RPMI7951 (cell line): ENCODE measurements around the gene TICAM2. TPM values are rescaled to one million over a fixed set of nuclear protein-coding genes. Genes with fewer than 3 reads are reported as not detected.
A peak's percentile ranks its signal among the peaks of the same experiment; 100 is the strongest.
"Not testable (repeated sequence)": the region's sequence is repeated elsewhere in the genome, so short reads cannot be mapped to it uniquely, and the experiment has no call there.

ENCODE experiments used
- DNase-seq: peaks from one replicate; pipeline ENCODE4 v3.0.0-alpha.2; 2012; ENCODE audit warnings: low read depth
- total RNA-seq: library from RNA; depleted of rRNA; stranded (reverse); fragments of >200 nt; shearing (Covaris generic); gene quantifications from 2 replicates; pipeline ENCODE4 v1.2.3, GENCODE V29; 2014; rRNA removed

TICAM2 gene
- 6.4 and 11.7 TPM in 2 replicates for total RNA-seq

GRCh38 chr5:115601701-115602590, at the start of gene TICAM2:
Gene TICAM2, minus strand, starts transcription at chr5:115602479. Its CDS starts 21,223 bp downstream, at chr5:115581256.
- peak; percentile 86 for DNase-seq

- DNase-seq = no peak
Observed at GRCh38 chr5:115649541-115649940, 47.3 kb upstream of the TICAM2 start.

GRCh38 chr5:115648056-115648455, 45.8 kb upstream of the TICAM2 start:
- DNase-seq = no peak

GRCh38 chr5:115645386-115645785, 43.1 kb upstream of the TICAM2 start:
- not testable (repeated sequence) for DNase-seq

GRCh38 chr5:115644046-115644445, 41.8 kb upstream of the TICAM2 start:
- DNase-seq = no peak

- no peak for DNase-seq
Observed at GRCh38 chr5:115641948-115642347, 39.7 kb upstream of the TICAM2 start.

GRCh38 chr5:115640274-115640673, 38.0 kb upstream of the TICAM2 start:
- no peak for DNase-seq

GRCh38 chr5:115639377-115639776, 37.1 kb upstream of the TICAM2 start:
- no peak for DNase-seq

- no peak for DNase-seq
Observed at GRCh38 chr5:115637507-115637906, 35.2 kb upstream of the TICAM2 start.

- no peak for DNase-seq
Observed at GRCh38 chr5:115636008-115636407, 33.7 kb upstream of the TICAM2 start.

- peak; percentile 77 for DNase-seq
Observed at GRCh38 chr5:115634343-115635132, 32.3 kb upstream of the TICAM2 start.

GRCh38 chr5:115629903-115630302, 27.6 kb upstream of the TICAM2 start:
- no peak for DNase-seq

GRCh38 chr5:115627295-115627865, 25.1 kb upstream of the TICAM2 start:
- DNase-seq = no peak

- no peak for DNase-seq
Observed at GRCh38 chr5:115626445-115626823, 24.2 kb upstream of the TICAM2 start.

GRCh38 chr5:115625579-115626444, 23.5 kb upstream of the TICAM2 start, which contains the start of gene TMED7:
Gene TMED7, minus strand, starts transcription at chr5:115626036. Its CDS starts 244 bp downstream, at chr5:115625792.
- peak; percentile 96 for DNase-seq

- DNase-seq = no peak
Observed at GRCh38 chr5:115624994-115625393, 22.7 kb upstream of the TICAM2 start.

GRCh38 chr5:115623658-115624057, 21.4 kb upstream of the TICAM2 start:
- DNase-seq = no peak

GRCh38 chr5:115621365-115621900, 19.2 kb upstream of the TICAM2 start:
- no peak for DNase-seq

GRCh38 chr5:115616892-115617291, 14.6 kb upstream of the TICAM2 start:
- DNase-seq = no peak

GRCh38 chr5:115616472-115616871, 14.2 kb upstream of the TICAM2 start:
- DNase-seq = no peak

GRCh38 chr5:115611873-115612272, 9.6 kb upstream of the TICAM2 start:
- DNase-seq = no peak
